Anterior cingulate cortex (tissue), 58 donors: ENCODE data around the gene MTERF4.

Experiments
- DNase-seq, 58 donors: peaks; one replicate each; lab custom pipeline; 2025; lab: John Stamatoyannopoulos, UW

The MTERF4 gene

DNA sequence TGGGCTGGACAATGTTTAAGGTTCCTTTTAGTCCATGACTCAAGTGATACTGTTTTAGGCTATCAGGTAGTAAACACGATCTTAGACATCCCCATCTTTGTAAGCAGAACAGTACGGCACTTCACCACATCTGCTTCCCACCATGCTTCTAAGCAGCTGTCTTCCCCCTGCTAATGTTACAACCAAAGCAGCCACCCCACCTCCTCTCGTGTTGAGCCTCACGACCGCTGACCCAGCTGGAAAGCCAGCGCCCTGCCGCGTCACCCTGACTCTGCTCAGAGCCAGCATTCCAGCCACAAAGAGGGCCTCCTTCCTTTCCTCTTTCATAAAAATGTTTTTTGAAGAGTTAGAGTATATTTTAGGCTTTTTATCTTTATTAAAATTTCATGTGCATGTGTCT is 9.4 kb downstream of the MTERF4 start:
- no peak for DNase-seq

DNA sequence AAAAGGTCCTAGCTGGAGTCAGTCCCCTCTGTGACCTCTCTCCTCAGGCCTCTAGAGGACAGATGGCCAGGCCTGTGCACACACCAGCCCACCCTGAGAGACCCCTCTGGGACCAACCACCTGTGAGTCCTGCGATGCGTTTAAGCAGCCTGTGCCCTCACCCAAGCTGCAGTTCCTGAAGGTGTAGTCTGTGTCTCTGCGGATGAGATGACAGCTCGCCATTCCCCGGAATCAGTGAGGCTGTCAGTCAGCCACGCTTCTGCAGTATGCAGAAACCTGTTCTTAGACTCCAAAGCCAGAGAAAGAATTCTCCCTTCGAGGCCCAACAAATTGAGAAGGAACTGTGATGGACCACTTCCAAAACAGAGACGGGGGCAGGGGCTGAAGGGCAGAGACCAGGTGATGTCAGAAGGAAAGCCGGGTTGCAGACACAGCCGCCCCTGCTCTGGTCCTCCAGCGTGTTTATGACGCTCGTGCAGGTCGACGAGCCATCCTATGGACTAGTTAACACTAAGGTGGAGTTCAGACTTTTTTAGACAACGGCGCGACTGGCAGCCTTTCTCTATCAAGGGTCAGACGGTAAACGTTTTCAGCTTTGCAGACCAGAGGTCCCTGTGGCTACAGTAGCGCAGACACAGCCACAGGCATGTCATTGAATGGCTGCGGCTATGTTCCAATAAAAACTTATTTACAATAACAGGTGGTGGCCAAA is 10.2 kb downstream of the MTERF4 start:
- DNase-seq: no peak

- DNase-seq: peak in 1 of 58 donors; percentile 29
Measured at GRCh38 chr2:241091201-241091600, 10.9 kb downstream of the MTERF4 start.

- DNase-seq: no peak
Measured at GRCh38 chr2:241088791-241089732, 13.0 kb downstream of the MTERF4 start.

DNA sequence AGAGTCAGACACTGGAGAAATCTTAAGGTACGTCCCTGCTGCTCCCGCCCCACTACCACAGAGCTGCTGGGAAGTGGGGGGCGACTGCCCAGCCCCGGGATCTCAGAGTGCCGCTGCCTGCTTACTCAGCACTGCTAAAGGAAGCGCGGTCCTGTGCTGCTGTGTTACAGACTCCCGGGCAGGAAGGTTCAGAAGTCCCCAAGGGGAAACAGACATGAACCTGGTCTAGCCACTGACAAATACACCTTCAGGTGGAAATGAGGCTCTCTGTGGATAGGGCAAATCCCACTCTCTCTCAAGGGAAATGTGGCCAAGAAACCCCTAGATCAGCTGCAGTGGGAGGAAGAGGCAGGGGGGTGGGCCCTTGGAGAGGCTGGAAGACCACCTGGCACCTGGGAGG is 13.7 kb downstream of the MTERF4 start:
- no peak for DNase-seq

GRCh38 chr2:241087420-241088268 is 14.4 kb downstream of the MTERF4 start:
- peak in 2 of 58 donors; percentile 14 to 31 for DNase-seq

- no peak for DNase-seq
Measured at GRCh38 chr2:241084856-241085444, 17.1 kb downstream of the MTERF4 start.

DNA sequence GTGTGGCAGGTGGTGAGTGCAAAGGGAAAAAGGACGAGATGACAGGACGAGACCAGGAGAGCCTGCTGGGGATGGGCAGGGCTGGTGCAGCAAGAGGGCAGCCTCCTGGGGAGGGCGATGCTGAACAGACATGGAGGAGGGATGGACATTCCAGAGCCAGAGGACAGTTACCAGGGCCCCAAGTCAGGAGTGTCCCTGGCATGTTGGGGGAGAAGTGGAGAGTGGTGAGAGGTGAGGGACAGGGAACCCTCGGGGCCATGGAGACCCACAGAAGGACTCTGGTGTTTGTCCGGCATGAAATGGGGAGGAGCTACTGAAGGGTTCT is 19.0 kb downstream of the MTERF4 start:
- no peak for DNase-seq

- DNase-seq: no peak
Measured at GRCh38 chr2:241082341-241083090, 19.6 kb downstream of the MTERF4 start.

- no peak for DNase-seq
Measured at GRCh38 chr2:241081643-241082340, 20.3 kb downstream of the MTERF4 start.

DNA sequence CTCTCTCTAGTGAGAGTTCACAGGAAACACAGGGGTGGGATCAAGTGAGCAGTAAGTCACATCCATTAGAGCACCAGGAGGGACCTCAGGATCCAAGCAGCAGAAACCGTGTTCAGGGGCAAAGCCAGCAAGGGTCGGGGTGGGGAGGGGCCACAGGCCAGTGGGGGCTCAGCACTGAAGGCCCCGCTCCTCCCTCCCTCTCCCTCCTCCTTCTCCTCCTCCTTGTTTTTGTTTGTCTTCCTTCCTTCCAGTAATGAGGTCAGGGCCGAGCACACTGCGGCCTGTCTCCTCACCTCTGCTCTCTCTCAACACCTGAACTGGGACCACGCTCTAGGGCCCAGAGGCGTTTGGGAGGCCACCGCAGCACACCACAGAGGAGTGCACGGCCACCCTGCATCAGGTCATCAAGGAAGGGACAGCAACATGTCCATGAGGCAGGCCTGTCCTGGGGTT is 20.9 kb downstream of the MTERF4 start:
- DNase-seq: no peak

GRCh38 chr2:241080405-241081189 is 21.5 kb downstream of the MTERF4 start:
- no peak for DNase-seq

DNA sequence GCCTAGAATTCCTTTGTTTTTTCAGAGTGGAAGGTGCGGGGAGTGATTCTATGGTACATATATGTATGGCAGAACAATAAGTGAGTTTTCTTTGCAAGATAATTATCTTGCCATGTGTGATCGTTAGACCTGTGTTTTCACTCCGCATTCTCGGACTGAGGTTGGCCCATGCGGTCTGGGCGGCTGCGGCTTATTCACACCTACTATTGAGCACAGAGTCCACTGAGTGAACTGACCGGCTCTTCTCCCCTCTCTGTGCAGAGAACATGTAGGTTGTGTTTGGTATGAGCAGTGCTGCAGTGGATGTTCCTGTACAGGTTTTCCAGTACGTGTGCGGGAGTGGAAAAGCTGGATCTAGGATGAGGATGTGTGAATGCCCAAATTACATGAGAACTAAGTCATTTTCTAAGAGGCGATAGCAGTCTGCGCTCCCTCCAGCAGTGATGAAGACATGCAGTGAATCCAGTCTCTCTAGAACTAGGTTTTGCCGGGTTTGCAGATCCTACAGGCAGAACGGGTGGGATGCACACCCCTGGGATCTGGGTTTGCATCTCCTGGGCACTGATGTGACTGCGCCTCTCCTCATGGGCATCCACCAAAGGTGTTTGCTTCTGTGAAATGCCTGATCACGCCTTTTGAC is 27.1 kb downstream of the MTERF4 start:
- DNase-seq: no peak

GRCh38 chr2:241074065-241074818 is 27.8 kb downstream of the MTERF4 start:
- no peak for DNase-seq

GRCh38 chr2:241073166-241074064 is 28.7 kb downstream of the MTERF4 start:
- no peak for DNase-seq
